Activated T-cell treated with anti-CD3 and anti-CD28 coated beads, Interleukin-2, amount 50 U/mL, for 4 hours (primary cell): ENCODE data around the gene EPHA4. TPM values are rescaled to one million over a fixed set of nuclear protein-coding genes. Genes with fewer than 3 reads are reported as not detected.

Source experiments
- ATAC-seq, 2 donors: fragments of 200-7000 bp; cut with Tn5 transposase; one replicate each; pipeline ENCODE4 v1.10.0; 2021
- DNase-seq: peaks from one replicate; pipeline ENCODE4 v3.0.0-alpha.2; 2020
- H3K27me3 Mint-ChIP-seq: one replicate; pipeline ENCODE4 v1.8.0; 2021; ENCODE audit warnings: low read depth, mixed read lengths
- H3K36me3 Mint-ChIP-seq: one replicate; pipeline ENCODE4 v1.8.0; 2022; ENCODE audit warnings: mixed read lengths; ENCODE audit not compliant: insufficient read depth
- H3K4me1 Mint-ChIP-seq: one replicate; pipeline ENCODE4 v1.8.0; 2021; ENCODE audit warnings: low read depth, mixed read lengths
- H3K4me3 Mint-ChIP-seq: one replicate; pipeline ENCODE4 v1.8.0; 2021; ENCODE audit warnings: mild to moderate bottlenecking, moderate library complexity, mixed read lengths
- H3K9me3 Mint-ChIP-seq: one replicate; pipeline ENCODE4 v1.8.0; 2021; ENCODE audit warnings: mixed read lengths
- total RNA-seq, 3 donors: library from RNA; stranded (reverse); gene quantifications; one replicate each; pipeline ENCODE4 v1.2.1, GENCODE V29; 2021

Gene EPHA4
- total RNA-seq, 3 donors from 2014 or later, result 2.2 to 5.4 (median 2.4) TPM

DNA sequence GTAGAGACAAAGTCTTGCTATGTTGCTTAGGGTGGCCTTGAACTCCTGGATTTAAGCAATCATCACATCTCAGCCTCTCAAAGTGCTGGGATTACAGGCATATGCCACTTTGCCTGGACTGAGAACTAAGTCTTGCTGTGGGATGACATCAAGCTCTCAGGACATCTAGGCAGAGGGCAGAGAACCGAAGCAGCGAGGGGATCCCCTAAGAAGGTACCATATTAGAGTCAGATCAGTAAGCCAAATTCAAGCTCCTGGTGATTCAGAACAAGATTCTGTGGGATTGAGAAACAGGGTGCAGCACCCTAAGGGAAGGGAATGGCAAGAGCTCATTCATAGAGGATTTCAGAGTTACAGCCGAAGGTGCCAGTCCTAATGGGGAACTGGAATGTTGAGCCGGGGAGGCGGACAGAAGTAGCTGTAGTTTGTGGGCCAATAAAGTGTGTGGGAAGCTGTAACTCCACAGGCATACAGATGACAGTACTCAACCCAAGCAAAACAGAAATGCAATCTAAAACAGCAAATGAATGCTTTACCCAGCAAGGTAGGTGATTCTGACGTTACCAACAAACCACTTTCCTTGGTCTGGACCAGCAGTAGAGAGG lies 30.9 kb downstream of the EPHA4 start:
- H3K27me3 Mint-ChIP-seq, result no peaks in the 10 kb centered on the region
- H3K4me1 Mint-ChIP-seq, result peaks cover 13% of the 10 kb centered on the region

GRCh38 chr2:221539246-221539645 lies 32.9 kb downstream of the EPHA4 start:
- no peaks in the 10 kb centered on the region for H3K27me3 Mint-ChIP-seq
- H3K4me3 Mint-ChIP-seq, result no peak overlapping the region
- no peak for DNase-seq
- H3K9me3 Mint-ChIP-seq, result no peaks in the 10 kb centered on the region
- H3K36me3 Mint-ChIP-seq, result peaks cover 11% of the 10 kb centered on the region
- peaks cover 17% of the 10 kb centered on the region for H3K4me1 Mint-ChIP-seq
- no peak for ATAC-seq

More for the DNA sequence above, 30.9 kb downstream of the EPHA4 start:
- no peaks in the 10 kb centered on the region for H3K9me3 Mint-ChIP-seq
- ATAC-seq (no peak), DNase-seq (no peak)
- no peak overlapping the region for H3K4me3 Mint-ChIP-seq
- peaks cover 11% of the 10 kb centered on the region for H3K36me3 Mint-ChIP-seq

DNA sequence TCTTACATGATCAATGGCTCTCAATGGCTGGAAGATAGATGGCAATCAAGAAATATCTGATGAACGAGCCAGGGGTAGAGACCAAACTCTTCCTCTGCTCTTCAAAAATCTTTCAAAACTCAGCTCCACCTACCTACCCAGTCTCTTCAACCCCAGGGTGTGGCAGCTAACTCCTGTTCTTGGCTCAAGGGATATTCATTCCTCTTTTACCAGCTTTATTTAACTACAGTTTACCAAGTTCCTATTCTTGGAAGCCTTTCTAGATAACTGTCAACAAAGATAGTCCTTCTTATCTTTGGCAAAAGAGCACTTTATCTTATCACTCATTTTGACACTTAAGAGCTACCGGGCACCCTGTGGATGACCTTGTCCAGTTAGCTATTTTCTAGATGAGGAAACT lies 36.3 kb downstream of the EPHA4 start:
- no peak for DNase-seq
- H3K9me3 Mint-ChIP-seq, result no peaks in the 10 kb centered on the region
- no peak overlapping the region for H3K4me3 Mint-ChIP-seq
- peaks cover 7% of the 10 kb centered on the region for H3K36me3 Mint-ChIP-seq
- no peaks in the 10 kb centered on the region for H3K27me3 Mint-ChIP-seq
- ATAC-seq, result no peak
- H3K4me1 Mint-ChIP-seq, result peaks cover 30% of the 10 kb centered on the region

- Mint-ChIP-seq H3K27me3 (no peaks in the 10 kb centered on the region), H3K4me1 (peaks cover 48% of the 10 kb centered on the region), H3K9me3 (no peaks in the 10 kb centered on the region), H3K36me3 (no peaks in the 10 kb centered on the region), H3K4me3 (no peak overlapping the region)
- ATAC-seq (no peak), DNase-seq (no peak)
Measured at GRCh38 chr2:221533299-221533698, 38.8 kb downstream of the EPHA4 start.

- no peaks in the 10 kb centered on the region for H3K36me3 Mint-ChIP-seq
- peaks cover 55% of the 10 kb centered on the region for H3K4me1 Mint-ChIP-seq
- no peaks in the 10 kb centered on the region for H3K9me3 Mint-ChIP-seq
Measured at GRCh38 chr2:221532641-221533040, 39.5 kb downstream of the EPHA4 start.

GRCh38 chr2:221530653-221531037 lies 41.5 kb downstream of the EPHA4 start:
- Mint-ChIP-seq H3K4me1 (peaks cover 60% of the 10 kb centered on the region), H3K36me3 (no peaks in the 10 kb centered on the region), H3K9me3 (no peaks in the 10 kb centered on the region), H3K4me3 (peak overlapping the region; percentile 76), H3K27me3 (no peaks in the 10 kb centered on the region)
- no peak for DNase-seq
- peak in 1 of 2 donors; percentile 7 for ATAC-seq

More at GRCh38 chr2:221532641-221533040, 39.5 kb downstream of the EPHA4 start:
- H3K27me3 Mint-ChIP-seq, result no peaks in the 10 kb centered on the region
- no peak for DNase-seq
- ATAC-seq, result no peak
- H3K4me3 Mint-ChIP-seq, result no peak overlapping the region

GRCh38 chr2:221529943-221530652 lies 42.0 kb downstream of the EPHA4 start:
- Mint-ChIP-seq H3K4me1 (peaks cover 56% of the 10 kb centered on the region), H3K36me3 (no peaks in the 10 kb centered on the region), H3K9me3 (no peaks in the 10 kb centered on the region), H3K4me3 (peak overlapping the region; percentile 76), H3K27me3 (no peaks in the 10 kb centered on the region)
- peak; percentile 61 to 71 for ATAC-seq
- no peak for DNase-seq

DNA sequence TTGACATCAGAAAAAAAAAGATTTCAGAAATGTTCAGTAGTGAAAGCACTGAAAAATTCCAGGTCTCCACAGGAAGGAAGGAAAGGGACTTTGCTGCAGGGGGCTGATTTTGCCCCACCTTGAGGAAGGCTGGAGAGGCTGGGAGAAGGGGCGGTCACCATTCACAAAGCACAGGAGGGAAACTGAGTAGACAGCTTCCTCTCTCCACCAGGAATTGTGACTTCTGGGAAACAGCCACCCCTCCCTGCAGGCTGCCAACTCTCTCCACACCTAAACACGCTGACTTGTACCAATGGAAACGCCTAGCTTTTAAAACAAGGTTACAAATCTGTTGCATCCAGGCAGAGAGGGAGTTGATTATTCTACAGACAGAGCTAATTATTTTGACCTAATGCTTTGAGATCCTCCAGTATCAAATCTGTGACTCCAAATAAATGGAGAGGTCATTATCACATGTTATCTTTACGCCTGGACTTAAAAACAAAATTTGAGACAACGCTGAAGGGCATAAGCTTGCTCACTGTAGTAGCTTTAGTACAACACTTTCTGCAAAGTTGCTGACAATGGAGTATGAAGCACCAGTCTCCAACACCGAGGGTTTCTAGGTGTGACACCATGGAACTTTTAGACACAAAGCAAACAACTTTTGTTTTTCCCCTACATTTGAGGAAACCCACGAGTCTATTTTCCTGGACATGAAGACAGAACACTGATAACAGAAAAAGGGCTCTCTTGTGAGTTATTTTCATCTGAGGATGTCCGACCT lies 42.7 kb downstream of the EPHA4 start:
- DNase-seq, result no peak
- no peak for ATAC-seq
- Mint-ChIP-seq H3K4me1 (peaks cover 56% of the 10 kb centered on the region), H3K9me3 (no peaks in the 10 kb centered on the region), H3K27me3 (no peaks in the 10 kb centered on the region), H3K4me3 (peak overlapping the region; percentile 76), H3K36me3 (peaks cover under 1% of the 10 kb centered on the region)

DNA sequence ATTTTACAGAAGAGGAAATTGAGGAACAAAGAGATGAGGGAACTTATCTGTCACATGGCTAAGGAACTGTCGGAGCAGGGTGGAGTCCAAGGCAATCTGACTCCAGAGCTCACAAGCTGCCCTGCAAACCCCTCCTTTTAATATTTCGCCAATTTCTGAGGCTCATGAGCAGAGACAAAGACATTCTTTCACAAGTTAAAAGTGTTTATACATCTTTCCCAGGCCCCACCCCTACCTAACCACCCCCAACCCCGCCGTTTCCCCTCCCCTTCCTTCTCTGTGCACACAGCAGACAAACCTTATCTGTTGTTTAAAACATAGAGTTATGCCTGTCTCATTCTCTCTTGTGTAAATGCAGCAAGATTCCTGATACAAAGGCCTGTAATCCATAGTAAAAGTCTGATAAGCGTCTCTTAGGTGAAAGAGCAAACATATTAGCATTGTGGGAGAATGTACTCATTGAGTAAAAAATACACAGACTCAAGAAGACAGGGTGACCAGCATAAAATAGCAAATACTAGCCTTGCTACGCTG lies 44.3 kb downstream of the EPHA4 start:
- Mint-ChIP-seq H3K9me3 (no peaks in the 10 kb centered on the region), H3K4me3 (peak overlapping the region; percentile 45), H3K27me3 (no peaks in the 10 kb centered on the region), H3K4me1 (peaks cover 54% of the 10 kb centered on the region), H3K36me3 (peaks cover 2% of the 10 kb centered on the region)
- peak in 1 of 2 donors; percentile 39 for ATAC-seq
- no peak for DNase-seq

- peaks cover 33% of the 10 kb centered on the region for H3K4me1 Mint-ChIP-seq
- ATAC-seq (no peak), DNase-seq (no peak)
- H3K9me3 Mint-ChIP-seq, result no peaks in the 10 kb centered on the region
- no peak overlapping the region for H3K4me3 Mint-ChIP-seq
- peaks cover 2% of the 10 kb centered on the region for H3K36me3 Mint-ChIP-seq
- H3K27me3 Mint-ChIP-seq, result no peaks in the 10 kb centered on the region
Measured at GRCh38 chr2:221524158-221524557, 47.9 kb downstream of the EPHA4 start.

- DNase-seq (no peak), ATAC-seq (no peak)
- Mint-ChIP-seq H3K9me3 (no peaks in the 10 kb centered on the region), H3K4me1 (peaks cover 9% of the 10 kb centered on the region), H3K4me3 (no peak overlapping the region), H3K36me3 (peaks cover 2% of the 10 kb centered on the region), H3K27me3 (no peaks in the 10 kb centered on the region)
Measured at GRCh38 chr2:221521233-221521845, 50.8 kb downstream of the EPHA4 start.

DNA sequence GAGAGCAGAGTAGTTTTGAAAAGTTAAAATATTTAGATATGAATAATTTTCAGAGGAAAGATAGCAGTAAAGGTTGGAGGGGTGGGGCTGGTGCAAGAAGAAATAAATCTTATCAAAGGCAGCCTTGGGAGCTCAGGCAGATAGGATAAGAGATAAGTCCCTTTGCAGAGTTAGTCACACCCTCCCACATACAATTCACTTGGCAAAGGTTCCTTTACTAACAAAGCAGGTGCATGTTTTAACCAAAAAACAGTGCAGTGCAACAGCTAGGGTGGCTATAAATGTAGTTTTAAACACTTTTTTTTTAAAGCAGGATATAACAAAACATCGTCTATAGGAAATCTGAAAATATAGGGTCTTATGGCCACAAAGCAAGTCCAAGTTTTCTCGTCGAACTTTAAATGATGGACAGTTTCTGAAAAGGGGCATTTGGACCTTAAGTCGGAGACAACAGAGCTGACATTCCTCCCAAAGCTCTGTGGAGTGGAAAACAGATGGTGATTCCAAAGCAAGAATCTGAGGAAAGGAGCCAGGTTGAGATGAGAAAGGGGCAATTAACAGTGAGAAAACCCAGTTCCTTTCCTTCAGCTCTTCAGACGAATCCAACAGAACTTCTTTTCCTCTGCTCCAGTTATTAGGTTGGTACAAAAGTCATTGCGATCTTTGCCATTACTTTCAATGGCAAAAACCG lies 53.0 kb downstream of the EPHA4 start:
- DNase-seq (no peak), ATAC-seq (peak; percentile 9 to 38)
- H3K9me3 Mint-ChIP-seq, result no peaks in the 10 kb centered on the region
- no peaks in the 10 kb centered on the region for H3K27me3 Mint-ChIP-seq
- peaks cover under 1% of the 10 kb centered on the region for H3K36me3 Mint-ChIP-seq
- peaks cover 8% of the 10 kb centered on the region for H3K4me1 Mint-ChIP-seq
- H3K4me3 Mint-ChIP-seq, result peak overlapping the region; percentile 27

- H3K4me1 Mint-ChIP-seq, result peaks cover 7% of the 10 kb centered on the region
- H3K9me3 Mint-ChIP-seq, result no peaks in the 10 kb centered on the region
- DNase-seq (no peak), ATAC-seq (peak; percentile 62 to 64)
- H3K4me3 Mint-ChIP-seq, result no peak overlapping the region
- H3K36me3 Mint-ChIP-seq, result peaks cover 2% of the 10 kb centered on the region
- no peaks in the 10 kb centered on the region for H3K27me3 Mint-ChIP-seq
Measured at GRCh38 chr2:221518201-221518934, 53.7 kb downstream of the EPHA4 start.
